ENCODE data around the gene RNF17.

RNF17 gene

GRCh38 chr13:24717217-24717616 lies 46.8 kb upstream of the RNF17 start:
- no peak for DNase-seq (ENCODE audit: low read depth in 1 of 2, low spot score in 1 of 2)
- no peak for TF ChIP-seq GABPA (IDR thresholded peaks at IDR 0.05; ENCODE audit: low read depth)
- no peak for TF ChIP-seq POLR2AphosphoS5 (IDR thresholded peaks at IDR 0.05; ENCODE audit: low read depth)
- TF ChIP-seq SPI1 (IDR thresholded peaks at IDR 0.05; ENCODE audit: borderline replicate concordance, low read depth) = no peak
- TF ChIP-seq REST (IDR thresholded peaks at IDR 0.05; ENCODE audit: insufficient replicate concordance, low read depth) = no peak
- no peak for TF ChIP-seq CTCF (IDR thresholded peaks at IDR 0.05; ENCODE audit: insufficient read depth, low read length)
- Histone ChIP-seq H3K4me3 (replicated peaks; ENCODE audit: insufficient read depth, low read length) (no peak overlapping the region), H3K27ac (replicated peaks) (no peak overlapping the region), H3K27me3 (ENCODE audit: insufficient read depth, poor library complexity, severe bottlenecking) (no peaks in the 10 kb centered on the region)

GRCh38 chr13:24718192-24718965 lies 45.6 kb upstream of the RNF17 start:
- Histone ChIP-seq H3K27me3 (ENCODE audit: insufficient read depth, poor library complexity, severe bottlenecking) (no peaks in the 10 kb centered on the region), H3K27ac (replicated peaks) (no peak overlapping the region), H3K4me3 (replicated peaks; ENCODE audit: insufficient read depth, low read length) (no peak overlapping the region)
- DNase-seq (ENCODE audit: low read depth in 1 of 2, low spot score in 1 of 2) = no peak
- TF ChIP-seq REST (IDR thresholded peaks at IDR 0.05; ENCODE audit: insufficient replicate concordance, low read depth) (no peak), SPI1 (IDR thresholded peaks at IDR 0.05; ENCODE audit: borderline replicate concordance, low read depth) (no peak)

GRCh38 chr13:24719139-24719538 lies 44.8 kb upstream of the RNF17 start:
- DNase-seq (ENCODE audit: low read depth in 1 of 2, low spot score in 1 of 2) = no peak
- no peak for TF ChIP-seq SPI1 (IDR thresholded peaks at IDR 0.05; ENCODE audit: borderline replicate concordance, low read depth)
- no peak overlapping the region for H3K27ac ChIP-seq (replicated peaks)
- H3K27me3 ChIP-seq (ENCODE audit: insufficient read depth, poor library complexity, severe bottlenecking) = no peaks in the 10 kb centered on the region
- H3K4me3 ChIP-seq (replicated peaks; ENCODE audit: insufficient read depth, low read length) = no peak overlapping the region

- Histone ChIP-seq H3K4me3 (replicated peaks; ENCODE audit: insufficient read depth, low read length) (no peak overlapping the region), H3K27ac (replicated peaks) (no peak overlapping the region), H3K27me3 (ENCODE audit: insufficient read depth, poor library complexity, severe bottlenecking) (no peaks in the 10 kb centered on the region)
- TF ChIP-seq CTCF (IDR thresholded peaks at IDR 0.05; ENCODE audit: insufficient read depth, low read length) (no peak), REST (IDR thresholded peaks at IDR 0.05; ENCODE audit: insufficient replicate concordance, low read depth) (no peak), POLR2AphosphoS5 (IDR thresholded peaks at IDR 0.05; ENCODE audit: low read depth) (no peak), GABPA (IDR thresholded peaks at IDR 0.05; ENCODE audit: low read depth) (no peak)
- DNase-seq (ENCODE audit: low read depth in 1 of 2, low spot score in 1 of 2) = no peak
These were observed 40.8 kb upstream of the RNF17 start for GRCh38 chr13:24723206-24723605.

All from HL-60 (cell line).